HUDEP-2 (cell line): ENCODE measurements around the gene PADI1.
A peak's percentile ranks its signal among the peaks of the same experiment; 100 is the strongest.

ENCODE experiments used
- DNase-seq, 76 experiments: peaks; one replicate each; lab custom pipeline; 2025; ENCODE audit not compliant: unreplicated experiment in 76 of 76; lab: John Stamatoyannopoulos, UW

Gene PADI1

DNA sequence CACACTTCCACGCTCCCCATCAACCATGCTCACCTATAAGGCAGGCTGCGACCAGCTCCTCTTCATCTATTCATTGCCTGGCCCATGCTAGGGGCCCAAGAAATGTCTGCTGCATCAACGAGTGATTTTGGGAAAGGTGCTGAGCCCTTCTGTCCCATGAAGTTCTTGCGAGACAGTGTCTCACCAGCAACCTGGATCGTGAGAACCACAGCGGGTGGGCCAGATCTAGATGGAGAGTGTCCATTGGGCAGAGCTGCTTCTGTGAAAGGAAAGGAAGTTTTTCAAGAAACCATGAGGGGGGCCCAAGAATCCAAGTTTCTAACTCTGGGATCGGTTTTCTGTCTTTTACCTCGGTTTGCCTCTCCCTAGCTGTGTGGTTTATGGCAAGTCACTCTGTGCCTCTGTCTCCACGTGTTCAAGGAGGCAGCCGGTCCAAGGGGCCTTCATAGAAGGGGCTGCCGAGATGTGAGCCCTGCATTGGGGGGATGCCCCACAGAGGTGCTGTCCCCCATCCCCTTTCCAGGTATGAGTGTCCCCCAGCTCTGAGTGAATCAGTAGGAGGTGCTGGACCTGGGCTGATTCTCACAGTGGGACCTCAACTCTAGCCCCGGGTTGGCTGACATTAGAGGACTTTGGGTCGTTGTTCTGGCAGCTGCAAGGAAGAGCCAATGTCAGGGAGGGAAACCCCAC is 8.3 kb upstream of the PADI1 start:
- DNase-seq, result no peak

DNA sequence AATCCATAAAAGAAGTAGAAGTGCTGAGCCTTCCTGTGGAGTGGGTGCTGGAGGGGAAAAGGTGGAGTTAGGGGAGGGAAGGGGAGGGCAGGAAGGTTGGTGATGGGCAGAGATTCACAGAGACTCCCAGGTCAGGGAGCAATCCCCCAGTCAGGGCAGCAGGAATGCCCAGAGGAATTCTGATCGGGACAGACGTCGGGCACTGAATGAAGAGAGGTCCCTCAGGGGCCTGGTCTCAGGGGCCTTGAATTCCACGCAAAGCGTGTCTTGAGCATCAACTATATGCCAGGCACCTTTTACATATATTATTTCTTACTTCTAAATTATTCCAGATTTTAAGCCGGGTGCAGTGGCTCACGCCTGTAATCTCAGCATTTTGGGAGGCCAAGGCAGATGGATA is 7.2 kb upstream of the PADI1 start:
- DNase-seq, result no peak

DNA sequence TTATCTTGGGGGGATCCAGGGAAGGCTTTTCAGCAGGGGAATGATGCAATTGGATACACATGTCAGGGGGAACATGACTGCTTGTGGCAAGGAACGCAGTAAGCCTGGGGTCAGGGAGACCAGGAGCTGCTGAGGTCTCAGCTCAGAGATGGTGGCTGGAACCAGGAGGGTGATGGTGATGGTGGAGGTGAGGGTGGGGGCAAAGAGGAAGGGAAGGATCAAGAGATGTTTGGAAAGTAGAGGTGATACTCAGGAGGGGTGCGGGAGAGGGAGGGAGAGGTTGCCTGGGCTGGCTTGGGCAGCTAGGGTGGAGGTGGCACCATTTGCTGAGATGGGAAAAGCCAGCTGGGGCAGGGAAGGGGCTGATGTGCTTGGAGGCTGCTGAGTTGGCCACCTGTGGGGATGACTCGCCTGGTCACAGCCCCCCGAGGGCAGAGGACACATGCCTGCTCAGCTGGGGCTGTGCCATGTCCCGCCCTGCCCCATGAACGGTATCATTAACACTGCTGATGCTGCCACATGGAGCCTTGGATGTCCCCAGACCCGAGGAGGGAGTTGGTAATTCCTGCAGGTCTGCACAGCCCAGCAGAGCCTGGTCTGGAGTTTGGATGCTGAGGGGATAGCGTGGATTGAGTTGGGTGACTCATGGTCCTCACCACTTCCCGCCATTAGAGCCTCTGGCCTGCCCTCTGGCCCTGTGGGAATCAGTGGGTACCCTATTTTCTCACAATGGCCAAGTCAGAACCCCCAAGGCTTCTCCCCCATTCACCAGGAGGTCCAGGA is 6.3 kb upstream of the PADI1 start:
- no peak for DNase-seq

- DNase-seq, result no peak
These were observed 5.5 kb upstream of the PADI1 start for GRCh38 chr1:17199267-17200044.

DNA sequence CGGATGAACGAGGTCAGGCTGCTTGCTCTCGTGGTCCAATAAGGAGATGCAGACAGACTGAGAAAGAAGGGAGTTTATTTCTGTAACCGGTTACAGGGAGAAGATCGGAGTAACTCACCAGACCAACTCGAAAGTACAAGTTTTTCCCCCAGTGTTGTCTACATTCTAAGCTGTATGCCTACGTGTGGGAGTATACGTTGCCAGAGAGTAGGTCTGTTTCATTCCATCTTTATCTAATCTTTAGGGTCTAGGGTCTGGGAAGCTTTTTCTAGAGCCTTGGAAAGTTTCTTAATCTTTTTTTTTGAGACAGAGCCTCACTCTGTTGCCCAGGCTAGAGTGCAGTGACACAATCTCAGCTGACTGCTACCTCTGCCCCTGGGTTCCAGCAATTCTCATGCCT is 4.7 kb upstream of the PADI1 start:
- no peak for DNase-seq

DNA sequence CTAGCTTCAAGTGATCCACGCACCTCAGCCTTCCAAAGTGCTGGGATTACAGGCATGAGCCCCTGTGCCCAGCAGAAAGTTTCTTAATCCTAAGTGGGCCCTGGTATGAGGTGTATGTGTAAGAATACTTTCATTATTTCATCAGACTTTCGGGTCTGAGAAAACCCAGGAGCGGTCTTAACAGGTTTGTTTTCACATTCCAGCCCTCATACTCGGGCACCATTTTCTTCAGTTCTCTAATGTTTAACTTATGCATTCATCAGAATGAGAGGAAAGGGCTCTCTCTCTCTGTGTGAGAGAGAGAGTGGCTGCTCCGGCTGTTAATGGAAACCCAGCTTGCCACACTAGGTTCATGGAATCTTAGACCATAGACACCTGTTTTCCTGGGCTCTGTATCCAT is 4.2 kb upstream of the PADI1 start:
- DNase-seq, result no peak

GRCh38 chr1:17201201-17202021 is 3.5 kb upstream of the PADI1 start:
- no peak for DNase-seq

DNA sequence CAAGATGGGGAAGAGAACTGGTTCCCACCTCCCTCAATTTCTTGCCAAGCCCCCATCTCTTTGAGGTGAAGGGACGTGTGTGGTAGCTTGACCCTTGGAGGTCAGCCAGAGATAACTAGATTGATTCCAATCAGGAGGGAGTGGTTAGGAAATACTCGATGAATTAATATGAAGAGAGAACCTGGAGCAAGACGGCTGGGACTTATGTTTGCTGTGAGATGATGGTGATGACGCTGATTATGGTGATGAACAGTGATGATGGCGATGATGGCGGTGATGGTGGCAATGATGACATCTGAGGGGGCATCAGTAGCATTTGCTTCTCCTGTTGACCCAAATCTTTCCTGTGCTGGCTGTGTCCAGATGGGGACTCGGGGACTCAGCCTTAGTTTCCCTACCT is 724 bp downstream of the PADI1 start:
- no peak for DNase-seq

DNA sequence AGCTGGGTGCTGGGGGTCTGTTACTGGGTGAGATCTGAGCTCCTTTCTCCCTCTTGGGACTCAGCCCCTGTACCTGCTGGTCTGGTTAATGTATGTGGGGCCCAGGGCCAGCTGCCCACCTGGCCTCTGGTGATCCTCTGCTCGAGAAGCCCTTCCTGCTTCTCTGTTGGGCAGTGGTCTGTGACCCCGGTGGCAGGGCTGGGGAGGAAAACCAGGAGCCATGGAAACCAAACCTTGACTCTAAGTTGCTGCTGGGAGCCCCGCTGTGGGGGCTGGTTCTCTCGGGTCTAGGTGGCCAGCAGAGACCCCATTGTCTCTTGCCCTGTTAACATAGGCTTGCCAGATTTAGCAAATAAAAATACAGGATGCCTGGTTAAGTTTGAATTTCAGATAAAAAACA is 1.3 kb downstream of the PADI1 start:
- no peak for DNase-seq

- no peak for DNase-seq
These were observed 2.1 kb downstream of the PADI1 start for GRCh38 chr1:17207046-17207445.

DNA sequence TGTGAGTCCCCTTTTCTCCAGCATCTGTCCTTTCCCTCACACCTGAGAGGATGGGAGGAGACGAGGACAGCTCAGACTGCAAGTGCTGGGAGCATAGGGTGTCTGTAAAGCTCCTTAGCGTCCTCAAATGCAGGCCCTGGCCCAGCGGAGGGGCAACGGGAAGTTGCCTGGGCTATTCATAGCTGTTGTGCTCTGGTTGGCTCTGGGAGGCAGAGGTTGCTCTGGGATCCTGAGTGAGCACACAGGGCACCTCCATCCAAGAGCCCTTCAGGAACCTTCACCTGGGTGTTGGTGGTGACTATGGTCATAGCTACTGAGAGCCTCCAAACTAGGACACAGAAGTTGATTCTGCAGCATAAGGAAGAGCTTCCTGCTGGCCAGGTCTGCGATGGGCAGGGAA is 2.6 kb downstream of the PADI1 start:
- no peak for DNase-seq

DNA sequence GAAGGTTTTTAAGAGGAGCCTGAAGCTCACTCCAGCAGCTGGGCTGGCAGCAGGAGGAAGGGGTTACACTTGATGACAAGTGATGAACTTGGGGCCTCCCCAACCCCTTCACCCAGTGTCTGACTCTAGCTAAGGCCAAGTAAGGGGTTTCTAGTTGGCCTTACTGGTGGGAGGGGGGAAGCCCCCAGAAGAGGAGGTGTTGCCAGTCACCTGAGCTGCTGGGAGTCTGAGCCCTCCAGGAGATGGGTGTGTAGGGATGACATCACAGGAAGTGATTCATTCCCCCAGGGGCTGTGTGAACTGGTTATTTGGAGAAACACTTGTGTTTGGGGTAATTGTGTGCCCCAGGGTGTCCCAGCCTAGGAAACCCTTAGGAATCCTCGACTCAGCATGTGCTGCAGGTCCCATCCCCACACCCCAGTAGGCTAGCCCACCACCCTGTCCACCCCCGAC is 3.1 kb downstream of the PADI1 start:
- DNase-seq, result no peak

DNA sequence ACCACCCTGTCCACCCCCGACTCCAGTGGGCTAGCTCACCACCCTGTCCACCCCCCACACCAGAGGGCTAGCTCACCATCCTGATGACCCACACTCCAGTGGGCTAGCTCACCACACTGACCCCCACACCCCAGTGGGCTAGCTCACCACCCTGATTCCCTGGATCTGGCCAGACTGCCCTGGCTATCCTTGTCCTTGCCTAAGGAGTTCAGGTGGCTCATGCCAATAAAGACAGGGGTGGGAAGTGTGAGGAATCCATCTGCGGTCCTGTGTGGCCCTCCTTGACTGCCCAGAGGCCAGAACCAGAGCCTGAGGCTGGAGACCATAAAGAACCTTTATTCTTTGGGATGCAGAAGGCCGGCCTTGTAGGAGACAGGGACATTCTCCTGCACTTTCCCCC is 3.6 kb downstream of the PADI1 start:
- DNase-seq, result no peak

DNA sequence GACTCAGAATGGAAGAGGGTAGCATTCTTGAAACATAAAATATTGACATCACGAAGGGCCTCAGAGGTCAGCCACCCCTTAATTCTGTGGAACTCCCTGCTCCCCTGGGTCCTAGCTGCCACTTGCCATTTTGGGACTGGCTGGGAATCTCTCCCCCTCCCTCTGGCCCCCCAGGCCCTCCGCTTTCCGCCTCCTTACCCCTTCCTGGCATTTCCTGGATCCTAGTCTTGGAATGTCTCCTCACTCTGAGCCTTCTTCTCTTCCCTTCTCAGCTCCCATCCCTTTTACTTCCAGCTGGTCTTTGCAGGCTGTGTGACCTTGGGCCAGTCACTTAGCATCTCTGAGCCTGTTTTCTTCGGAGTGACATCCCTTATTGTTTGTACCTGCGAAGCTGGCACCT is 4.5 kb downstream of the PADI1 start:
- no peak for DNase-seq

DNA sequence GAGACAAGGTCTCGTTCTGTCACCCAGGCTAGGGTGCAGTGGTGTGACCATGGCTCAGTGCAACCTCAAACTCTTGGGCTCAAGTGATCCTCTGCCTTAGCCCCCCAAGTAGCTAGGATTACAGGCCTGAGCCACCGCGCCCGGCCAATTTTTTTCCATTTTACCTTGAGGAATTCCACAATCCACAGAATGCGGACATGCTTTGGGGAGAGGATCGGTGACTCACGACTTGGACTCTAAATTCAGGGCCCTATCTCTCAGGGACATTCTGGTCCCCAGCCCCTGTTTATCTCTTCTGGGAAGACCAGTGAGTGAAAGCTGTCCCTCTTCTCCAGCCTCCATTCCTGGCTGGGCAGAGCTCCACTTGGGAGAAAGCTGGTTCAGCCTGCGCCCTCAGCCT is 5.2 kb downstream of the PADI1 start:
- DNase-seq, result no peak

DNA sequence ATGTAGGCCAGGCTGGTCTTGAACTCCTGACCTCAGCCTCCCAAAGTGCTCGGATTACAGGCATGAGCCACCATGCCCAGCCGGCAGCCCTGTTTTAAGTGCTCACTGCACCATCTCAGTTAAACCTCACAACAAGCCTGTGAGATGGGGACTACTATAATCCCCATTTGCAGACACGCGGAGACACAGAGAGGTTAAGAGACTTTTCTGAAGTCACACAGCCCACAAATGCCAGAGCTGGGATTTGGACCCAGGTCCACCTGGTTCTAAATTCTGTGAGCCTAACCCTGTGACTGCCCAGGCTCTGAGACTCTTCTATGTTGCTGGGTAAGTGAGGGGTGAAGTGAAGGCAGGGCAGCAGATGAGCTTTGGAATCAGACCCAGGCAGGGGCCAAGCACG is 6.4 kb downstream of the PADI1 start:
- DNase-seq, result no peak

GRCh38 chr1:17212009-17212408 is 7.1 kb downstream of the PADI1 start:
- DNase-seq, result no peak

- peak in 2 of 76 experiments; percentile 1 to 3 for DNase-seq
These were observed 7.7 kb downstream of the PADI1 start for GRCh38 chr1:17212487-17213121.

DNA sequence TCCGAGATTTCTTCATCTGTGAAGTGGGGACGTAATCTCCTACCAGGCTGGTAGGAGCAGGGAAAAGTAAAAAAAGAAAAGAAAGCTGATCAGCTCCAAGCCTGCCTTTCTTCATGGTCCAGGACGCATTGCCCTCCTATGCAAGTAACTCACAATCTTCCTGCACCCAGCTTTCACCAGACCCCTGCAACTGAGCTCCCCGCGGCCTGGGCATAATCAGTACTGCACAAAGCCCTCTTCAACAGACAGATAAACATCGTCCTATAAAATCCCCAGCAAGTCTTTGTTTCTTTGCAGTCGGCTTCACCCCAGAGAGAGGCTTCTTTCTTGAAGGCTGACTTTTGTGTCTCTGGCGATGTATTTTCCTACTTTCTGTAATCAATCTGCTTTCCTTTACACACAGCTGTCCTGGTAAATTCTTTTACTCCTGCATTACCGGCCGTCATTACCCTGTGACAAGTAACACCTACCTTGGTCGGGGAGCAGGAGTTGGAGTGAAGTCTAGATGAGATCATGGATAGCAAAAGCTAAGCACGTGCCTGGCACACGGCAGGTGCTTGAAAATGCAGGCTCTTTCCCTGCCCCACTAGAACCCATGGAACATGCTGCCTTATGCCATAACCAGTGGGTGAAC is 8.3 kb downstream of the PADI1 start:
- DNase-seq, result no peak

DNA sequence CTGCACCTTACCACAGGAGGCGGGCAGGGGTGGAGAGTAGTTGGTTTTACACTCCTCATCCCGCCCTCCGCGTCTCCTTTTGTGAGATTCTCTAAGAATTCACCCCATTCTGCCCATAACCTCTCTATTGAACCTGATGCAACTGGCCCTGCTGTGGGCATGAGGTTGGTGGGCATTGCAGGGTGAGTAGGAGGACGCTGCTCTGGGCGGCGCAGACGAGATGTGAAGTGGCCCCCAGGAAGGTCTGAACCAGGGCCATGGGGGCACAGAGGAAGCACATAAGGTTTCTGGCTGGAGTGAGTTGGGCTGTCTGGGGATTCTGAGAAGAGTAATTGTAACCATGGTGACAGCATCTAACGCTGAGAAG is 8.8 kb downstream of the PADI1 start:
- DNase-seq, result no peak
